Heart left ventricle (tissue), 16 donors: Measurements from ENCODE around the gene DDX47. TPM values are rescaled to one million over a fixed set of nuclear protein-coding genes. Genes with fewer than 3 reads are reported as not detected.

Source experiments
- ATAC-seq, 4 donors: fragments of 200-7000 bp; cut with Tn5 transposase; one replicate each; pipeline ENCODE4 v1.9.1; 2020 to 2022; ENCODE audit warnings: moderate library complexity in 4 of 4, mild to moderate bottlenecking in 3 of 4, moderate number of reproducible peaks in 1 of 4
- DNase-seq, 5 donors: peaks; one replicate each; pipeline ENCODE4 v3.0.0-alpha.2; 2020
- H3K27ac ChIP-seq, 12 donors: fragments of 200-600 bp; sonication (generic) in 4 of 12; one replicate each; pipeline versions ENCODE4 v1.5.0 to v1.8.0; 2016 to 2022; ENCODE audit warnings: mild to moderate bottlenecking in 2 of 12
- H3K27me3 ChIP-seq, 9 donors: fragments of 200-600 bp; sonication (generic) in 2 of 9; one replicate each; pipeline versions ENCODE4 v1.5.1 to v1.8.0; 2016 to 2022; ENCODE audit warnings: mild to moderate bottlenecking in 3 of 9
- H3K36me3 ChIP-seq, 9 donors: fragments of 200-600 bp; sonication (generic) in 2 of 9; one replicate each; pipeline versions ENCODE4 v1.5.0 to v1.8.0; 2018 to 2022; ENCODE audit warnings: mild to moderate bottlenecking in 2 of 9
- H3K4me1 ChIP-seq, 12 donors: fragments of 200-600 bp; sonication (generic) in 4 of 12; one replicate each; pipeline versions ENCODE4 v1.5.0 to v1.8.0; 2016 to 2022; ENCODE audit warnings: mild to moderate bottlenecking in 3 of 12
- H3K4me3 ChIP-seq, 12 donors: fragments of 200-600 bp; sonication (generic) in 4 of 12; one replicate each; pipeline versions ENCODE4 v1.5.0 to v1.8.0; 2017 to 2022; ENCODE audit warnings: mild to moderate bottlenecking in 9 of 12, moderate library complexity in 4 of 12
- H3K9me3 ChIP-seq, 12 donors: fragments of 200-600 bp; sonication (generic) in 4 of 12; one replicate each; pipeline versions ENCODE4 v1.5.0 to v1.8.0; 2016 to 2022; ENCODE audit warnings: mild to moderate bottlenecking in 1 of 12
- POLR2A ChIP-seq, 2 donors: fragments of 450-650 bp; IDR thresholded peaks; one replicate each; pipeline ENCODE4 v1.6.1; 2017; ENCODE audit warnings: antibody characterized with exemption in 2 of 2, mild to moderate bottlenecking in 2 of 2, moderate library complexity in 2 of 2
- WGBS, 4 donors: extraction: QIAGEN DNeasy Blood & Tissue Kit in 2 of 4; methylation state at CpG; one replicate each; pipeline versions ENCODE4 v1.1.5 to v1.1.7; 2013 to 2018; 5-methylcytosine and 5-hydroxymethylcytosine counted together
- intact Hi-C, 10 donors: fragments of 100-400 bp; cut with DNase I; formaldehyde crosslinking; loops; one replicate each; pipeline versions ENCODE4 v1.11.1 to v1.14.2; 2022
- microRNA counts, 2 donors: library from miRNA; unstranded; fragments of <30 nt; microRNA quantifications; one replicate each; lab custom pipeline; 2016
- microRNA-seq, 4 donors: library from miRNA; unstranded; fragments of <30 nt; microRNA quantifications; one replicate each; pipeline versions ENCODE4 to v1.2.0, GENCODE V29; 2017 to 2020
- polyA plus RNA-seq, 2 donors: library from polyadenylated mRNA; stranded (reverse); fragments of 200-250 nt; gene quantifications; one replicate each; pipeline ENCODE4 v1.2.3, GENCODE V29; 2013
- total RNA-seq, 9 donors: library from RNA; depleted of rRNA in 2 of 9; stranded (reverse); fragments of >200 nt in 2 of 9; fragmentation: NEBNext Ultra II Directional in 3 of 9; extraction: Animal tissue kit (Norgen Biotek cat#: 25700) in 3 of 9; gene quantifications; one replicate each; pipeline versions ENCODE4 v1.1.0 to v1.2.4, GENCODE V29; 2016 to 2023
- TF ChIP-seq, protein P1 (sequence below), 12 donors: fragments of 200-600 bp; sonication (generic) in 4 of 12; IDR thresholded peaks; one replicate each; pipeline versions ENCODE4 v1.5.0 to v1.8.0; 2018 to 2022; ENCODE audit warnings: antibody characterized with exemption in 12 of 12, mild to moderate bottlenecking in 5 of 12
- donor health status: ischemic (EF 13 %, LVEDD 7.1; RV severe dilation, severe dysfunction).
- donor health status: healthy with polysubstance abuse.
- donor health status: DM: no; HTN: yes; CAD: no.
- donor health status: DM: no; HTN: no; CAD: no.
- donor health status: ischemic (EF 25% LVEDD 6.9; RV normal size, moderate dysfunction).
- donor health status: ischemic (EF 25% LVEDD 5.7; RV mildly dilated, moderate dysfunction).
- donor health status: healthy.
- donor health status: DM: yes; HTN: yes; CAD: no.
- donor health status: ischemic (EF 35%, LVEDD 5.7; RV mildly dilated, moderate dysfunction).
- donor health status: nonischemic (EF 11% LVEDD 7.7; RV severe dilation, severe dysfunction).
- donor health status: DM: yes; HTN: yes; CAD: no.
- donor health status: PGD.
- donor health status: ischemic (EF 29% LVEDD 5.4; RV normal size, mild dysfunction).
- donor health status: nonischemic (EF 23%, LVEDD 6.1; RV moderate dilation, normal function).

The DDX47 gene
- total and polyA plus RNA-seq, 11 donors: 13.7 to 38.2 (median 27.1) TPM

DNA sequence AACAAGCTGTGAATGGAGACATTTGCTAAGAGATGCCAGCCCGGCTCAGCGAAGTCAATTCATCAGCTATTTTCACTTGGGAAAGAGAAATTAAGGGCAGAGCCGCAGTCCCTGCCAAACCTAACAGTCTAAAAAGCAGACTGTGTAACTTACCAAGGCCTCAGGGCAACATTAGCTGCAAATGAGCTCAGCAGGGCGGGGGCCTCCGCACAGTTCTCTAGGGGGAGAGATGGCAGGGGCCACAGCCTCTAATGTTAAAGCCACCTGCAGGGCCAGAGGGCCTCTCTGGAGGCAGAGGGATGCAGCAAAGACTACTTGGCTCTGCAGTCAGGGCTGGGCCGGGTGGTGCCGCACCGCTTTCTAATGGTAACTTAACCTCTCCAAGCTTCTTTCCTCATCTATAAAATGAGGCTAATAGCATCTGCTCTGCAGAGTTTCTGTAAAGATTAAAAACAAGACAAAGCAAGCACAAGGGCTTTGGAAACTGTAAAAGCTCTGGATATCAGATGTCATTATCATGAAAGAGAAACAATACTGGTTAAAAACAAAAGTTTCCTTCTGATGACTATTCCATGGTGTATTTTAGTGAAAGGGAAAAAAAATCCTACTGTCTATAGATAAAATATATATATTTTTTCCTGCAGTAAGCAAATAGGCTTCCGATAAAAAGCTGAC, 64.8 kb downstream of the DDX47 start:
- Histone ChIP-seq H3K27me3 (no peaks in the 10 kb centered on the region), H3K36me3 (no peaks in the 10 kb centered on the region), H3K9me3 (no peaks in the 10 kb centered on the region), H3K27ac (no peak overlapping the region), H3K4me1 (peaks cover 0 to 8% (median 0%) of the 10 kb centered on the region in 12 donors), H3K4me3 (no peak overlapping the region)
- 87 to 91% (median 89%) methylated on average over 9 of the region's 9 CpGs for WGBS, 4 donors
- DNase-seq (no peak), ATAC-seq (no peak)
- intact Hi-C loops: no loop called here
- TF ChIP-seq POLR2A (IDR thresholded peaks at IDR 0.05): no peak
- TF ChIP-seq, protein P1, sequence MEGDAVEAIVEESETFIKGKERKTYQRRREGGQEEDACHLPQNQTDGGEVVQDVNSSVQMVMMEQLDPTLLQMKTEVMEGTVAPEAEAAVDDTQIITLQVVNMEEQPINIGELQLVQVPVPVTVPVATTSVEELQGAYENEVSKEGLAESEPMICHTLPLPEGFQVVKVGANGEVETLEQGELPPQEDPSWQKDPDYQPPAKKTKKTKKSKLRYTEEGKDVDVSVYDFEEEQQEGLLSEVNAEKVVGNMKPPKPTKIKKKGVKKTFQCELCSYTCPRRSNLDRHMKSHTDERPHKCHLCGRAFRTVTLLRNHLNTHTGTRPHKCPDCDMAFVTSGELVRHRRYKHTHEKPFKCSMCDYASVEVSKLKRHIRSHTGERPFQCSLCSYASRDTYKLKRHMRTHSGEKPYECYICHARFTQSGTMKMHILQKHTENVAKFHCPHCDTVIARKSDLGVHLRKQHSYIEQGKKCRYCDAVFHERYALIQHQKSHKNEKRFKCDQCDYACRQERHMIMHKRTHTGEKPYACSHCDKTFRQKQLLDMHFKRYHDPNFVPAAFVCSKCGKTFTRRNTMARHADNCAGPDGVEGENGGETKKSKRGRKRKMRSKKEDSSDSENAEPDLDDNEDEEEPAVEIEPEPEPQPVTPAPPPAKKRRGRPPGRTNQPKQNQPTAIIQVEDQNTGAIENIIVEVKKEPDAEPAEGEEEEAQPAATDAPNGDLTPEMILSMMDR (IDR thresholded peaks at IDR 0.05): no peak

MicroRNAs within 50 kb of the gene (microRNA counts, 767-probe panel; counts per million panel counts)
- microRNA hsa-miR-613 (lab: Ali Mortazavi, UCI): 0 to 71.6 counts per million in 2 donors

Small RNAs within 50 kb of the gene (microRNA-seq; reads per million reads assigned to microRNA genes)
- gene MIR613: 0 reads per million in 4 donors

Other genes with a start within 250 kb of the DDX47 start
- 10 to 100 TPM; 15.5 to 30.0 (median 19.9) TPM for gene CREBL2, start 201.5 kb upstream of the DDX47 start, total RNA-seq
- gene CREBL2, start 201.5 kb upstream of the DDX47 start, polyA plus RNA-seq: 10 to 100 TPM in 1 of 2 donors, 1 to 10 TPM in 1; 8.8 to 15.6 TPM
- gene GPR19, start 117.2 kb upstream of the DDX47 start, total RNA-seq: under 1 TPM in 1 of 9 donors, not detected in 8; 0.61 TPM
- gene GPR19, start 117.2 kb upstream of the DDX47 start, polyA plus RNA-seq: under 1 TPM in 1 of 2 donors, not detected in 1; 0.04 TPM
- gene CDKN1B, start 96.0 kb upstream of the DDX47 start, total RNA-seq: 10 to 100 TPM; 25.8 to 44.9 (median 35.1) TPM
- gene CDKN1B, start 96.0 kb upstream of the DDX47 start, polyA plus RNA-seq: 10 to 100 TPM; 19.0 to 27.4 TPM
- 10 to 100 TPM in 8 of 9 donors, 1 to 10 TPM in 1; 7.8 to 45.0 (median 15.2) TPM for gene APOLD1, start 27.7 kb upstream of the DDX47 start, total RNA-seq
- gene APOLD1, start 27.7 kb upstream of the DDX47 start, polyA plus RNA-seq: 10 to 100 TPM in 1 of 2 donors, 1 to 10 TPM in 1; 7.1 to 24.6 TPM
- gene GPRC5A, start 78.2 kb downstream of the DDX47 start, total RNA-seq: 1 to 10 TPM in 6 of 9 donors, under 1 TPM in 3; 0.27 to 5.3 (median 1.3) TPM
- gene GPRC5A, start 78.2 kb downstream of the DDX47 start, polyA plus RNA-seq: under 1 TPM; 0.40 to 0.61 TPM
- not detected for gene GPRC5D, start 138.8 kb downstream of the DDX47 start, total RNA-seq
- under 1 TPM in 1 of 2 donors, not detected in 1; 0.11 TPM for gene GPRC5D, start 138.8 kb downstream of the DDX47 start, polyA plus RNA-seq
- gene HEBP1, start 186.9 kb downstream of the DDX47 start, total RNA-seq: 10 to 100 TPM; 26.3 to 65.3 (median 52.6) TPM
- gene HEBP1, start 186.9 kb downstream of the DDX47 start, polyA plus RNA-seq: 10 to 100 TPM; 36.6 to 88.1 TPM
- gene FAM234B, start 231.0 kb downstream of the DDX47 start, total RNA-seq: 1 to 10 TPM; 1.5 to 3.5 (median 2.6) TPM
- 1 to 10 TPM; 1.2 to 2.5 TPM for gene FAM234B, start 231.0 kb downstream of the DDX47 start, polyA plus RNA-seq